Endothelial cell of umbilical vein (primary cell): Measurements from ENCODE around the gene RAP1GAP2. TPM values are rescaled to one million over a fixed set of nuclear protein-coding genes. Genes with fewer than 3 reads are reported as not detected.

Source experiments
- BruUV-seq: library from RNA; stranded (reverse); fragments of 400-500 nt; replicated peaks from 2 replicates; lab custom pipeline; 2021; lab: Mats Ljungman, UMichigan
- CTCF ChIA-PET: fragments of 300-600, 350-600 bp; sonication (Branson Sonifier 250); formaldehyde crosslinking; loops from one replicate; lab custom pipeline; 2021; ENCODE audit warnings: antibody characterized with exemption, inconsistent platforms; lab: Charles Lee
- POLR2A ChIA-PET: fragments of 300-600, 350-600 bp; sonication (Branson Sonifier 250); formaldehyde crosslinking; loops from one replicate; lab custom pipeline; 2021; ENCODE audit warnings: antibody characterized with exemption, inconsistent platforms; lab: Charles Lee
- DNase-seq: peaks from one replicate; pipeline ENCODE4 v3.0.0-alpha.2; 2011; ENCODE audit warnings: low read depth, low spot score
- FAIRE-seq: peaks from 2 replicates; lab custom pipeline; 2011; peaks lifted over from hg19 to GRCh38; lab: Jason Lieb, UNC
- H2AFZ ChIP-seq: 2 replicates; pipeline ENCODE4 v1.6.0; 2012; ENCODE audit warnings: low read depth, low read length, control low read depth, inconsistent platforms
- H3K27ac ChIP-seq: 2 replicates; pipeline ENCODE4 v1.5.1; 2011; ENCODE audit warnings: low read depth, mild to moderate bottlenecking, control low read depth, low read length, moderate library complexity; ENCODE audit not compliant: insufficient read depth
- H3K27me3 ChIP-seq, 2 experiments: 2 replicates each; pipeline versions ENCODE4 v1.6.0 to v1.6.1; 2011; ENCODE audit warnings: low read length in 2 of 2, mixed read lengths in 1 of 2; ENCODE audit not compliant: control insufficient read depth in 2 of 2, insufficient read depth in 2 of 2
- H3K36me3 ChIP-seq, 2 experiments: 2 replicates in 1 of 2; 3 replicates in 1 of 2; pipeline ENCODE4 v1.5.1; 2011; ENCODE audit warnings: low read length in 2 of 2, mild to moderate bottlenecking in 1 of 2, moderate library complexity in 1 of 2; ENCODE audit not compliant: control insufficient read depth in 2 of 2, insufficient read depth in 2 of 2; ENCODE audit errors: extremely low read depth in 1 of 2
- H3K4me1 ChIP-seq: 3 replicates; pipeline ENCODE4 v1.5.1; 2011; ENCODE audit warnings: mild to moderate bottlenecking, low read length; ENCODE audit not compliant: control insufficient read depth, insufficient read depth; ENCODE audit errors: extremely low read depth
- H3K4me2 ChIP-seq: 2 replicates; pipeline ENCODE4 v1.6.1; 2011; ENCODE audit warnings: low read length, control low read depth, mixed read lengths; ENCODE audit not compliant: insufficient read depth
- H3K4me3 ChIP-seq, 3 experiments: fragments of 200-600 bp in 1 of 3; sonication (generic), shearing (Covaris generic) in 1 of 3; replicated peaks in 1 of 3; 2 replicates each; pipeline ENCODE4 v1.5.1; 2011 to 2016; ENCODE audit warnings: control low read depth in 3 of 3, low read length in 3 of 3, mild to moderate bottlenecking in 2 of 3, inconsistent platforms in 1 of 3, low read depth in 1 of 3, moderate library complexity in 1 of 3; ENCODE audit not compliant: insufficient read depth in 1 of 3
- H3K79me2 ChIP-seq: 2 replicates; pipeline ENCODE4 v1.6.0; 2012; ENCODE audit warnings: low read length, inconsistent platforms; ENCODE audit not compliant: control insufficient read depth, insufficient read depth
- H3K9ac ChIP-seq: replicated peaks from 2 replicates; pipeline ENCODE3; 2011; ENCODE audit warnings: low read length, control low read depth; ENCODE audit not compliant: insufficient read depth; ENCODE audit errors: extremely low read depth
- H3K9me1 ChIP-seq: replicated peaks from 3 replicates; pipeline ENCODE4 v1.6.0; 2011; ENCODE audit warnings: mild to moderate bottlenecking, low read length; ENCODE audit not compliant: control insufficient read depth, insufficient read depth; ENCODE audit errors: extremely low read depth
- H3K9me3 ChIP-seq: replicated peaks from 2 replicates; pipeline ENCODE4 v1.5.1; 2012; ENCODE audit warnings: low read length, inconsistent platforms; ENCODE audit not compliant: control insufficient read depth, insufficient read depth
- H4K20me1 ChIP-seq: replicated peaks from 2 replicates; pipeline ENCODE3; 2011; ENCODE audit warnings: mild to moderate bottlenecking, low read length; ENCODE audit not compliant: control insufficient read depth, insufficient read depth; ENCODE audit errors: extremely low read depth
- EZH2 ChIP-seq: IDR thresholded peaks from 2 replicates; pipeline ENCODE4 v1.6.1; 2012; ENCODE audit warnings: borderline replicate concordance, low read depth, mild to moderate bottlenecking, moderate library complexity, low read length, inconsistent platforms; ENCODE audit not compliant: severe bottlenecking
- FOS ChIP-seq: IDR thresholded peaks from 2 replicates; pipeline ENCODE4 v1.6.1; 2011; ENCODE audit warnings: mild to moderate bottlenecking, low read length, moderate library complexity, borderline replicate concordance; ENCODE audit not compliant: insufficient read depth
- GATA2 ChIP-seq: IDR thresholded peaks from 2 replicates; pipeline ENCODE4 v1.7.0; 2011; ENCODE audit warnings: low read depth, mild to moderate bottlenecking, moderate library complexity, mixed read lengths, low read length; ENCODE audit not compliant: insufficient read length, insufficient read depth
- JUN ChIP-seq: IDR thresholded peaks from 2 replicates; pipeline ENCODE4 v1.6.1; 2011; ENCODE audit warnings: borderline replicate concordance, low read depth; ENCODE audit not compliant: insufficient read length, insufficient read depth
- MYC ChIP-seq: IDR thresholded peaks from one replicate; pipeline ENCODE4 v1.6.1; 2011; ENCODE audit warnings: mild to moderate bottlenecking, low read depth, low read length
- POLR2A ChIP-seq: IDR thresholded peaks from 2 replicates; pipeline ENCODE4 v1.6.1; 2012; ENCODE audit warnings: low read depth, mild to moderate bottlenecking, control low read depth, low read length
- POLR2AphosphoS5 ChIP-seq: IDR thresholded peaks from 2 replicates; pipeline ENCODE4 v1.6.1; 2012; ENCODE audit warnings: low read depth, mild to moderate bottlenecking, control low read depth, low read length, moderate library complexity; ENCODE audit not compliant: insufficient read depth
- dilution Hi-C: fragments of 300-500 bp; cut with MboI; formaldehyde crosslinking; loops from one replicate; pipeline ENCODE4 v1.15.0; 2019; ENCODE audit warnings: low sequenced_read_pairs; ENCODE audit not compliant: extremely low pct_ligation_motif_present
- intact Hi-C: fragments of 100-400 bp; cut with micrococcal nuclease; formaldehyde crosslinking; loops from one replicate; pipeline ENCODE4 v1.10.0; 2022
- polyA plus RNA-seq, 4 experiments: library from polyadenylated mRNA; depleted of rRNA in 3 of 4; stranded (reverse) in 3 of 4; unstranded in 1 of 4; fragments of >200 nt; gene quantifications; 2 replicates each; pipeline versions ENCODE4 v1.2.1 to v1.2.3, GENCODE V29; 2011 to 2012; ENCODE audit warnings: missing spikeins in 1 of 4
- total RNA-seq: library from RNA; stranded (reverse); gene quantifications from 2 replicates; pipeline ENCODE4 v1.2.3, GENCODE V29; 2021
- TF ChIP-seq, protein P1 (sequence below), 2 donors: IDR thresholded peaks; 1 replicate in 1 of 2; 2 replicates in 1 of 2; pipeline ENCODE4 v1.5.1; 2011; ENCODE audit warnings: low read length in 2 of 2, mild to moderate bottlenecking in 2 of 2, moderate library complexity in 2 of 2, control low read depth in 1 of 2, inconsistent platforms in 1 of 2, low read depth in 1 of 2; ENCODE audit not compliant: insufficient read depth in 1 of 2; ENCODE audit errors: extremely low read depth in 1 of 2
- TF ChIP-seq, protein P2 (sequence below): IDR thresholded peaks from 2 replicates; pipeline ENCODE4 v1.6.1; 2011; ENCODE audit not compliant: insufficient read depth, insufficient read length

The RAP1GAP2 gene
- total and polyA plus RNA-seq, 2 donors (not counting 3 experiments of a cell fraction or from before 2014, with no cell fraction given) = 1.4 to 3.6 TPM

DNA sequence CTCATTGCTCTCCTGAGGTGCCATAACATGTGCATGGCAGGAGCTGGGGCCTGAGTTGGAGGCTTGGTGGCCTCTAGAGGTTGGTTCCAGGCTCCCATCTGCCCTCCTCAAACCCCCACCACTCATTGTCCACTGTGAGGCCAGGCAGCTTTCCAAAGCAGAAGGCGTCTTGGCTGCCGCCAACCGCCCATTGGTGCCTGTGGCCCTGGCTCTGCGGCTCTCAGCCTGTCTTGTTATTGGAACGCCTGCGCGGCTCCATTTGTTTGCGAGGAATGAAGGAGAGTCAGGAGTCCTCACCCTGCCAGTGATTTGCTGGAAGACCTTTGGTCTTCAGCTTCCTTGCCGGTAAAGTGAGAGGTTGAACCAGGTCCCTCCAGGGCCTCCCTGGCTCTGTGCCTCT, 223.5 kb downstream of the RAP1GAP2 start:
- Histone ChIP-seq H2AFZ (no peak overlapping the region), H3K4me1 (no peaks in the 10 kb centered on the region), H4K20me1 (no peaks in the 10 kb centered on the region), H3K27me3 (no peaks in the 10 kb centered on the region), H3K9me3 (no peaks in the 10 kb centered on the region), H3K79me2 (no peaks in the 10 kb centered on the region), H3K36me3 (no peaks in the 10 kb centered on the region), H3K9me1 (no peaks in the 10 kb centered on the region), H3K9ac (no peak overlapping the region), H3K27ac (no peak overlapping the region), H3K4me2 (no peak overlapping the region), H3K4me3 (no peak overlapping the region)
- no peak for DNase-seq
- ChIA-PET POLR2A (no interaction called here), CTCF (no interaction called here)
- intact Hi-C loops (no loop called here), dilution Hi-C loops (no loop called here)
- no peak for TF ChIP-seq GATA2
- TF ChIP-seq, protein P1, sequence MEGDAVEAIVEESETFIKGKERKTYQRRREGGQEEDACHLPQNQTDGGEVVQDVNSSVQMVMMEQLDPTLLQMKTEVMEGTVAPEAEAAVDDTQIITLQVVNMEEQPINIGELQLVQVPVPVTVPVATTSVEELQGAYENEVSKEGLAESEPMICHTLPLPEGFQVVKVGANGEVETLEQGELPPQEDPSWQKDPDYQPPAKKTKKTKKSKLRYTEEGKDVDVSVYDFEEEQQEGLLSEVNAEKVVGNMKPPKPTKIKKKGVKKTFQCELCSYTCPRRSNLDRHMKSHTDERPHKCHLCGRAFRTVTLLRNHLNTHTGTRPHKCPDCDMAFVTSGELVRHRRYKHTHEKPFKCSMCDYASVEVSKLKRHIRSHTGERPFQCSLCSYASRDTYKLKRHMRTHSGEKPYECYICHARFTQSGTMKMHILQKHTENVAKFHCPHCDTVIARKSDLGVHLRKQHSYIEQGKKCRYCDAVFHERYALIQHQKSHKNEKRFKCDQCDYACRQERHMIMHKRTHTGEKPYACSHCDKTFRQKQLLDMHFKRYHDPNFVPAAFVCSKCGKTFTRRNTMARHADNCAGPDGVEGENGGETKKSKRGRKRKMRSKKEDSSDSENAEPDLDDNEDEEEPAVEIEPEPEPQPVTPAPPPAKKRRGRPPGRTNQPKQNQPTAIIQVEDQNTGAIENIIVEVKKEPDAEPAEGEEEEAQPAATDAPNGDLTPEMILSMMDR (IDR thresholded peaks at IDR 0.05; ENCODE audit: extremely low read depth in 1 of 2, insufficient read depth in 1 of 2, low read depth in 1 of 2, low read length in 2 of 2) = no peak
- TF ChIP-seq FOS = no peak
- no peak for TF ChIP-seq POLR2AphosphoS5
- TF ChIP-seq POLR2A = no peak
- TF ChIP-seq, protein P2, sequence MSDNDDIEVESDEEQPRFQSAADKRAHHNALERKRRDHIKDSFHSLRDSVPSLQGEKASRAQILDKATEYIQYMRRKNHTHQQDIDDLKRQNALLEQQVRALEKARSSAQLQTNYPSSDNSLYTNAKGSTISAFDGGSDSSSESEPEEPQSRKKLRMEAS = no peak
- TF ChIP-seq JUN = no peak
- no peak for TF ChIP-seq MYC
- TF ChIP-seq EZH2 = no peak
- no TSS peak for BruUV-seq
- FAIRE-seq = no peak
